Liver (tissue), 3 donors: ENCODE measurements around the gene GADD45B.

Experiments used
- ATF3 ChIP-seq: IDR thresholded peaks from 2 replicates; pipeline ENCODE4 v1.6.1; 2016; ENCODE audit warnings: antibody characterized with exemption
- CTCF ChIP-seq: fragments of 150-350 bp; IDR thresholded peaks from 2 replicates; pipeline ENCODE4 v1.5.1; 2017; ENCODE audit warnings: improper control_type of control experiment, low read depth, low read length; ENCODE audit not compliant: missing input control
- GABPA ChIP-seq, 2 donors: IDR thresholded peaks in 1 of 2; conservative IDR thresholded peaks in 1 of 2; 2 replicates each; pipeline ENCODE4 v1.6.1; 2016; ENCODE audit warnings: antibody characterized with exemption in 2 of 2, mild to moderate bottlenecking in 1 of 2, moderate library complexity in 1 of 2
- HNF4G ChIP-seq: IDR thresholded peaks from 2 replicates; pipeline ENCODE4 v1.6.1; 2016; ENCODE audit warnings: antibody characterized with exemption
- JUND ChIP-seq, 2 donors: IDR thresholded peaks; 2 replicates each; pipeline ENCODE4 v1.6.1; 2016; ENCODE audit warnings: antibody characterized with exemption in 2 of 2
- RAD21 ChIP-seq, 2 donors: IDR thresholded peaks; 2 replicates each; pipeline ENCODE4 v1.6.1; 2016; ENCODE audit warnings: antibody characterized with exemption in 2 of 2, mild to moderate bottlenecking in 2 of 2
- REST ChIP-seq: IDR thresholded peaks from 2 replicates; pipeline ENCODE4 v1.6.1; 2016; ENCODE audit warnings: antibody characterized with exemption, mild to moderate bottlenecking
- TAF1 ChIP-seq: conservative IDR thresholded peaks from 2 replicates; pipeline ENCODE4 v1.6.1; 2016; ENCODE audit warnings: antibody characterized with exemption, mild to moderate bottlenecking
- ZBTB33 ChIP-seq: IDR thresholded peaks from 2 replicates; pipeline ENCODE4 v1.6.1; 2016; ENCODE audit warnings: antibody characterized with exemption
- donor health status: healthy.
- donor health status: healthy.

- TF ChIP-seq CTCF: no peak
- peak in 1 of 2 donors; percentile 52 for TF ChIP-seq JUND (IDR thresholded peaks at IDR 0.05)
- no peak for TF ChIP-seq REST
- TF ChIP-seq ATF3: no peak
- no peak for TF ChIP-seq RAD21 (IDR thresholded peaks at IDR 0.05)
- TF ChIP-seq TAF1: no peak
- no peak for TF ChIP-seq GABPA (IDR thresholded peaks at IDR 0.05 in 1 of 2, conservative IDR thresholded peaks at IDR 0.05 in 1 of 2)
- no peak for TF ChIP-seq ZBTB33
- no peak for TF ChIP-seq HNF4G
These were observed 3.7 kb downstream of the GADD45B start for GRCh38 chr19:2479556-2480194.
